SK-N-SH treated with all-trans-retinoic acid at 6 μM for 48 hours (cell line): Measurements from ENCODE around the gene SERPINE1.

Experiments
- ARNTL ChIP-seq: fragments of 450-650 bp; formaldehyde crosslinking; IDR thresholded peaks from 2 replicates; pipeline ENCODE4 v1.5.0; 2020; ENCODE audit warnings: low read depth, mild to moderate bottlenecking, moderate library complexity, borderline replicate concordance
- CSDC2 ChIP-seq: fragments of 250-450 bp; sonication (Bioruptor Pico); IDR thresholded peaks from 2 replicates; pipeline ENCODE4 v1.5.0; 2020; ENCODE audit warnings: mild to moderate bottlenecking, moderate library complexity
- GLIS3 ChIP-seq: fragments of 250-450 bp; sonication (Bioruptor Pico); IDR thresholded peaks from 2 replicates; pipeline ENCODE4 v1.5.0; 2020; ENCODE audit warnings: mild to moderate bottlenecking, moderate library complexity
- TOX ChIP-seq: fragments of 250-450 bp; sonication (Bioruptor Pico); IDR thresholded peaks from 2 replicates; pipeline ENCODE4 v1.8.0; 2021; ENCODE audit warnings: mild to moderate bottlenecking, moderate library complexity, borderline replicate concordance
- ZFP3 ChIP-seq: fragments of 250-450 bp; sonication (Bioruptor Pico); IDR thresholded peaks from 2 replicates; pipeline ENCODE4 v1.5.0; 2020; ENCODE audit warnings: mild to moderate bottlenecking, moderate library complexity
- ZFP30 ChIP-seq: fragments of 450-650 bp; formaldehyde crosslinking; IDR thresholded peaks from 2 replicates; pipeline ENCODE4 v1.5.0; 2022; ENCODE audit warnings: mild to moderate bottlenecking, moderate library complexity
- TF ChIP-seq, protein P1 (sequence below): fragments of 250-450 bp; sonication (Bioruptor Pico); IDR thresholded peaks from 2 replicates; pipeline ENCODE4 v1.8.0; 2020; ENCODE audit warnings: mild to moderate bottlenecking, moderate library complexity, borderline replicate concordance

DNA sequence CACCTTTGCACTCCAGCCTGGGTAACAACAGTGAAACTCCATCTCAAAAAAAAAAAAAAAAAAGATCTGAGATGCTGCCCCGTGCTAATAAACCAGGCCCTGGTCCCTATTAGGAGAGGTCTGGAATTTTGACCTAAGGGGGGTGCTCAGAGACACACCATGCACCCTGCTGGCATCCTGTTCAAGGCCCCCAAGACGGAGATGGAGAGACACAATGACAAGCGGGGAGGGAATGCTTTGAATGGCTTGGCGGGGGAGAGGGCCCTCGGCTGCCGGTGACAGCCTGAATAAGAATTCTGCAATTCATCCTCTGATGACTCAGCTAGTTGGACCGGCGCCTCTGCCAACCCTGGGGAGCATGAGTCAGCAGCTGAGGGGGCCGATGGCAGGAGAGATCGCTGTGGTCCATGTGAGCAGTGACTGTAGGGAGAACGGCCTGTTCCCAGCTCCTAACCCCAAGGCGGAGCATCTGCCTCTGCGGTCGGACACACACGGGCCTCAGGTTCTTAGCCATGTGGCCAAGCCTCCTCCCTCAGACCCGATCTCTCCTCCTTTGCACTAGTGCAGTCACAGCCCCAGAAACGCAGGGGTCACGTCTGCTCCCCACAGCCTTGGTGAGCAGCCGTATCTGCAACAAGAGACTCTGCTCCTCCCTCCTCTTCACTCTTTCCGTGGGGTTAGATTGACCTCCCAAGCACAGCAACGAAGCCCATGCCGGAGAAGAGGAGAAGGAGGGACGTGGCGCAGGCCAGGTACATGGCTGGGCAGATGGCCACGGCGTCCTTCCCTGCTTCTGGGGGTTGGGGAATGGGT lies 26.7 kb upstream of the SERPINE1 start:
- TF ChIP-seq ZFP3 (CRISPR knock-in tag) (peak; percentile 87), ARNTL (CRISPR knock-in tag) (no peak), CSDC2 (CRISPR knock-in tag) (peak; percentile 86), TOX (CRISPR knock-in tag) (no peak), GLIS3 (CRISPR knock-in tag) (no peak), ZFP30 (CRISPR knock-in tag) (no peak)
- TF ChIP-seq, protein P1, sequence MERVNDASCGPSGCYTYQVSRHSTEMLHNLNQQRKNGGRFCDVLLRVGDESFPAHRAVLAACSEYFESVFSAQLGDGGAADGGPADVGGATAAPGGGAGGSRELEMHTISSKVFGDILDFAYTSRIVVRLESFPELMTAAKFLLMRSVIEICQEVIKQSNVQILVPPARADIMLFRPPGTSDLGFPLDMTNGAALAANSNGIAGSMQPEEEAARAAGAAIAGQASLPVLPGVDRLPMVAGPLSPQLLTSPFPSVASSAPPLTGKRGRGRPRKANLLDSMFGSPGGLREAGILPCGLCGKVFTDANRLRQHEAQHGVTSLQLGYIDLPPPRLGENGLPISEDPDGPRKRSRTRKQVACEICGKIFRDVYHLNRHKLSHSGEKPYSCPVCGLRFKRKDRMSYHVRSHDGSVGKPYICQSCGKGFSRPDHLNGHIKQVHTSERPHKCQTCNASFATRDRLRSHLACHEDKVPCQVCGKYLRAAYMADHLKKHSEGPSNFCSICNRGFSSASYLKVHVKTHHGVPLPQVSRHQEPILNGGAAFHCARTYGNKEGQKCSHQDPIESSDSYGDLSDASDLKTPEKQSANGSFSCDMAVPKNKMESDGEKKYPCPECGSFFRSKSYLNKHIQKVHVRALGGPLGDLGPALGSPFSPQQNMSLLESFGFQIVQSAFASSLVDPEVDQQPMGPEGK (CRISPR knock-in tag): peak; percentile 90; the same call in 1 of the 2 replicates
